Measurements from ENCODE around the gene SLK. TPM values are rescaled to one million over a fixed set of nuclear protein-coding genes. Genes with fewer than 3 reads are reported as not detected.
A peak's percentile ranks its signal among the peaks of the same experiment; 100 is the strongest.

The SLK gene
- total and polyA plus RNA-seq, 2 of the 13 experiments (the other 11 are each of a cell fraction or from before 2014, with no cell fraction given), result 3.4 to 22.8 TPM

DNA sequence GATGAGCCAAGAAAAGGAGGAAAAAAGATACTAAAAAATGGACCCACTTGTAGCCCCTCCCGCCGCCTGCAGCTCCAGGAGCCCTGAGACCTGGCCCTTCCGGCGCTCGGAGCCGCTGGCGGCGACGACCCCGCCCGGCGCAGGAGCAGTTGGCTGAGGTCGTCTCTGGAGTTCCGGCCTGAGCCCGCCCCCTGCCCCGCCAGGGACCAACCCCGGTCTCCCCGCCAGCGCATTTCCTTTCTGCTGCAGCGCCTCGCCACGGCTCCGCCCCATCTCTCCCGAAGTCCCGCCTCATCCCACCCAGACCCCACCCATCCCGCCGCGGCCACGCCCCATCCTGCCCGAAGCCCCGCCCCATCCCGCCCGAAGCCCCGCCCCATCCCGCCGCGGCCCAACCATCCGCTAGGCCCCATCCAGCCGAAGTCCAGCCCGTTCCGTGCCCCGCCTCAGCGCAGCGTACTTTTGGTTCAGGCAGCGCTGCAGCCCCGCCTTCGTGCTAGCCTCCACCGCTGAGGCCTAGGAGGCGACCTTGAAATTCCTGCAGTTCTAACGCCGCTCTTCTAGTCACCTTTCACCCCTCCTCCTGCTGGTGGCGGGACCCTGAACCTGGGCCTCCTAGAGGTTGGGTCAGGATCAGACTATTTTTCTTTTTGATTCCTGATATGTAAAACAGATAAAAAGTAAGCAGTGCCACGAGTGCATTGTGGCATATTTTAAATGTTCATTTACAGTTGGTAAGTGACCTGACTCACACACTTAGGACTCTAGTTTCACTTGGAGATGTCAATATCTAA lies 48.7 kb upstream of the SLK start, which contains the start of gene STN1 (continued):
- 0 out of 2 replicates have a peak, but pooled peaks have one; percentile 14 for TF ChIP-seq TMF1 (CRISPR knock-in tag; IDR thresholded peaks at IDR 0.05; ENCODE audit: low read depth)
- TF ChIP-seq PLRG1 (conservative IDR thresholded peaks at IDR 0.05), result no peak
- no peak for TF ChIP-seq ZNF143 (CRISPR knock-in tag; IDR thresholded peaks at IDR 0.05)
- TF ChIP-seq MAZ (IDR thresholded peaks at IDR 0.05; ENCODE audit: borderline replicate concordance, low read depth, low read length), result peak; percentile 72
- peak; percentile 82; the same call in 1 of the 2 replicates for TF ChIP-seq MAZ (CRISPR knock-in tag; IDR thresholded peaks at IDR 0.05; ENCODE audit: low read depth)
- TF ChIP-seq, protein P1, sequence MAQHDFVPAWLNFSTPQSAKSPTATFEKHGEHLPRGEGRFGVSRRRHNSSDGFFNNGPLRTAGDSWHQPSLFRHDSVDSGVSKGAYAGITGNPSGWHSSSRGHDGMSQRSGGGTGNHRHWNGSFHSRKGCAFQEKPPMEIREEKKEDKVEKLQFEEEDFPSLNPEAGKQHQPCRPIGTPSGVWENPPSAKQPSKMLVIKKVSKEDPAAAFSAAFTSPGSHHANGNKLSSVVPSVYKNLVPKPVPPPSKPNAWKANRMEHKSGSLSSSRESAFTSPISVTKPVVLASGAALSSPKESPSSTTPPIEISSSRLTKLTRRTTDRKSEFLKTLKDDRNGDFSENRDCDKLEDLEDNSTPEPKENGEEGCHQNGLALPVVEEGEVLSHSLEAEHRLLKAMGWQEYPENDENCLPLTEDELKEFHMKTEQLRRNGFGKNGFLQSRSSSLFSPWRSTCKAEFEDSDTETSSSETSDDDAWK (CRISPR knock-in tag; IDR thresholded peaks at IDR 0.05), result no peak
- peak; percentile 31; the same call in 1 of the 2 replicates for TF ChIP-seq ZNF451 (CRISPR knock-in tag; IDR thresholded peaks at IDR 0.05)
- no peak for TF ChIP-seq MAFK (conservative IDR thresholded peaks at IDR 0.05 in 1 of 2, IDR thresholded peaks at IDR 0.05 in 1 of 2; ENCODE audit: low read length in 2 of 2)
- TF ChIP-seq CENPX (CRISPR knock-in tag; IDR thresholded peaks at IDR 0.05), result no peak
- TF ChIP-seq, protein P2, sequence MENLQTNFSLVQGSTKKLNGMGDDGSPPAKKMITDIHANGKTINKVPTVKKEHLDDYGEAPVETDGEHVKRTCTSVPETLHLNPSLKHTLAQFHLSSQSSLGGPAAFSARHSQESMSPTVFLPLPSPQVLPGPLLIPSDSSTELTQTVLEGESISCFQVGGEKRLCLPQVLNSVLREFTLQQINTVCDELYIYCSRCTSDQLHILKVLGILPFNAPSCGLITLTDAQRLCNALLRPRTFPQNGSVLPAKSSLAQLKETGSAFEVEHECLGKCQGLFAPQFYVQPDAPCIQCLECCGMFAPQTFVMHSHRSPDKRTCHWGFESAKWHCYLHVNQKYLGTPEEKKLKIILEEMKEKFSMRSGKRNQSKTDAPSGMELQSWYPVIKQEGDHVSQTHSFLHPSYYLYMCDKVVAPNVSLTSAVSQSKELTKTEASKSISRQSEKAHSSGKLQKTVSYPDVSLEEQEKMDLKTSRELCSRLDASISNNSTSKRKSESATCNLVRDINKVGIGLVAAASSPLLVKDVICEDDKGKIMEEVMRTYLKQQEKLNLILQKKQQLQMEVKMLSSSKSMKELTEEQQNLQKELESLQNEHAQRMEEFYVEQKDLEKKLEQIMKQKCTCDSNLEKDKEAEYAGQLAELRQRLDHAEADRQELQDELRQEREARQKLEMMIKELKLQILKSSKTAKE (CRISPR knock-in tag; IDR thresholded peaks at IDR 0.05; ENCODE audit: borderline replicate concordance), result no peak
- no peak for TF ChIP-seq HOXA9 (CRISPR knock-in tag; IDR thresholded peaks at IDR 0.05; ENCODE audit: borderline replicate concordance)
- TF ChIP-seq ZNF350 (CRISPR knock-in tag; IDR thresholded peaks at IDR 0.05; ENCODE audit: borderline replicate concordance, low read depth), result peak; percentile 42; the same call in 1 of the 2 replicates
- no peak for TF ChIP-seq NRL (CRISPR knock-in tag; IDR thresholded peaks at IDR 0.05; ENCODE audit: borderline replicate concordance)
- TF ChIP-seq FOXK2 (IDR thresholded peaks at IDR 0.05), result no peak
- no peak for TF ChIP-seq SRF (IDR thresholded peaks at IDR 0.05; ENCODE audit: low read depth, low read length)
- TF ChIP-seq, protein P3, sequence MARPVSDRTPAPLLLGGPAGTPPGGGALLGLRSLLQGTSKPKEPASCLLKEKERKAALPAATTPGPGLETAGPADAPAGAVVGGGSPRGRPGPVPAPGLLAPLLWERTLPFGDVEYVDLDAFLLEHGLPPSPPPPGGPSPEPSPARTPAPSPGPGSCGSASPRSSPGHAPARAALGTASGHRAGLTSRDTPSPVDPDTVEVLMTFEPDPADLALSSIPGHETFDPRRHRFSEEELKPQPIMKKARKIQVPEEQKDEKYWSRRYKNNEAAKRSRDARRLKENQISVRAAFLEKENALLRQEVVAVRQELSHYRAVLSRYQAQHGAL (CRISPR knock-in tag; IDR thresholded peaks at IDR 0.05; ENCODE audit: not compliant biosample characterization), result no peak
- TF ChIP-seq, protein P4, sequence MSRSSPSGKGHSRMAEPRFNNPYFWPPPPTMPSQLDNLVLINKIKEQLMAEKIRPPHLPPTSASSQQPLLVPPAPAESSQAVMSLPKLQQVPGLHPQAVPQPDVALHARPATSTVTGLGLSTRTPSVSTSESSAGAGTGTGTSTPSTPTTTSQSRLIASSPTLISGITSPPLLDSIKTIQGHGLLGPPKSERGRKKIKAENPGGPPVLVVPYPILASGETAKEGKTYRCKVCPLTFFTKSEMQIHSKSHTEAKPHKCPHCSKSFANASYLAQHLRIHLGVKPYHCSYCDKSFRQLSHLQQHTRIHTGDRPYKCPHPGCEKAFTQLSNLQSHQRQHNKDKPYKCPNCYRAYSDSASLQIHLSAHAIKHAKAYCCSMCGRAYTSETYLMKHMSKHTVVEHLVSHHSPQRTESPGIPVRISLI (CRISPR knock-in tag; IDR thresholded peaks at IDR 0.05; ENCODE audit: borderline replicate concordance), result no peak
- TF ChIP-seq ZNF776 (CRISPR knock-in tag; IDR thresholded peaks at IDR 0.05), result no peak; the same call in 1 of the 2 replicates
- TF ChIP-seq AHR (CRISPR knock-in tag; IDR thresholded peaks at IDR 0.05), result no peak
- no peak for TF ChIP-seq ATM (IDR thresholded peaks at IDR 0.05; ENCODE audit: borderline replicate concordance)
- TF ChIP-seq PAX8 (CRISPR knock-in tag; IDR thresholded peaks at IDR 0.05; ENCODE audit: borderline replicate concordance), result no peak
- TF ChIP-seq ZNF24 (IDR thresholded peaks at IDR 0.05), result peak; percentile 12; the same call in 1 of the 2 replicates
- TF ChIP-seq SMAD3 (CRISPR knock-in tag; IDR thresholded peaks at IDR 0.05), result peak; percentile 28; the same call in 1 of the 2 replicates

All from HepG2 (cell line).